Central memory CD4-positive, alpha-beta T cell (primary cell): ENCODE results near the gene UBE2R2.
"Not testable (repeated sequence)": the region's sequence is repeated elsewhere in the genome, so short reads cannot be mapped to it uniquely, and the experiment has no call there.

Source experiments
- DNase-seq: peaks from one replicate; pipeline ENCODE4 v3.0.0; 2022

The UBE2R2 gene

DNA sequence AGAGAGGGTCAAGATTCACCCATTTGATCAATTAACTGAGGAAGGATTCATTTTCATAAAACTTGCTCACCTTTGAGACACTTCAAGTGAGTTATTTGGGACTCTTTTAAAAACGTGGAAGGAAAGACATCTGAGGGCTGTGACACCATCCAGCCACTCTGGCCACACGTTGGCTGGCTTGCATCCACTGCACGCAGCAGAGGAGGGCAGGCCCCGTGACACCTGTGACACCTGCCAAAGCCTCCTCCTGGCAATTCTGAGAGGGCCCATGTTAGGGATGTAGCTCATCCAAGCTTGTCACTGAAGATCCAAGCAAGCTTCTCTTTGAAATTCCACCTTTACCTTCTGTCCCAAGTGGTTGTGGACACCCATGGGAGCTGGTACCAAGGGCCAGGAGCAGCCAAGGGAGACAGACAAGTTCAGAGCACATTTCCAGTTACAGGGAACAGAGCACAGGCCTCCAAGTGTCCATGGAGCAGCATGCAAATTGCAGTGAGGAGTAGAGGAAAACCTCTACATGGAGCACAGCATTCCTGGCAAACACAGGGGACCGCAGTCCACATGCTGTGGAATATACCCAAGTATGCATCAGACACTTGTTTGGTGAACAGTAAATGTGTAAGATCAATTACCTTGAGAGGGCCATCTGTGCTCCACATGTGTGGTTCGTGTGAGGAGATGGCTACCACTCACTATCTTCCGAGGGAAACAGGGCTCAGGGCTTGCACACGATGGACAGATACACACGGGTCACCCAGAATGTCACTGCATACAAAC is 16.8 kb upstream of the UBE2R2 start:
- no peak for DNase-seq

DNA sequence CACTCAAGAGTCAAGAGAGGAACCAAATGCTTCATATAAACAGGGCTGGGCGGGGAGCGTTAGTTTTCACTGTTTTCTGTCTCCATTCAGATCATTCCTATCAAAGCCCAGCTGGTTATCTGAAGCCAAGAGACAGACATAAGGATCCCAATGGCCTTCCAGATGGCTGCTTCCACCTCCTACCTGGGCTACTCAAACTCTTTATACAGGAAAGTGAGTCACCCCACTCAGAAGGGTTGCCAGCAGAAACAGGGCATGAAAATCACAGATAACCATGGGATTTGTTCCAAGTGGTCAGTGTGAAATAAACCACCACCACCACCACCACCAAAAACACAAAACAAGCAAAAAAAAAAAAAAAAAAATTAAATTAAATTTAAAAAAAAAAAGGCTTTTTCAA is 16.1 kb upstream of the UBE2R2 start:
- no peak for DNase-seq

DNA sequence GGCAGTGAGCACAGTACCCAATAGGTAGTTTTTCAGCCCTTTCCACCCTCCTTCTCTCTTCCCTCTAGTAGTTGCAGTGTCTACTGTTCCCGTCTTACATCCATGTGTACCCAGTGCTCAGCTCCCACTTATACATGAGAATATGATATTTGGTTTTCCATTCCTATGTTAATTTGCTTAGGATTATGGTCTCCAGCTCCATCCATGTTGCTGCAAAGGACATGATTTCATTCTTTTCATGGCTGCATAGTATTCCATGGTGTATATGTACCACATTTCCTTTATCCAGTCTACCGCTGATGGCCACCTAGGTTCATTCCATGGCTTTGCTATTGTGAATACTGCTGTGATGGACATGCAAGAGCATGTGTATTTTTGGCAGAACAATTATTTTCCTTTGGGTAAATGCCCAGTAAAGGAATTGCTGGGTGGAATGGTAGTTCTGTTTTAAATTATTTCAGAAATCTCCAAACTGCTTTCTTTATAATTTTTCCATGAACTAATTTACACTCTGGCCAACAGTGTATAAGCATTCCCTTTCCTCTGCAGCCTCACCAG is 14.9 kb upstream of the UBE2R2 start:
- DNase-seq: not testable (repeated sequence)

DNA sequence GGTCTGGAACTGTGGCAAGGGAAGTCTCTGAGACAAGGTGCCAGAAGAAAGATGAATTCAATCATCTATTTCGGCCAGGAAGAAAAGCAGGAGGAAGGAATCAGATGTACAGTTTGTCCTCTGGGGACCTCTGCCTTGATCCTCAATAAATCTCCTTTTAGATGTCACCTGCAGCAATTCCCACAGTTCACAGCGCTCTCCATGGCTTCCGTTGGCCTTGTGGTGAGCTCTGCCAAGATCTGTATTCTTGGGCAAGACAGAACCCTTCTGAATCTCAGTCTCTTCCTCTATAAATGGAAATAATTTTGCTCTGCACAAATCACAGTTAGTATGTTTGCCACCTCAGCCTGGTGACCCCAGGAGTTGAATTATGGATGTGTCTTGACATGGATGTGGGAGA is 12.8 kb upstream of the UBE2R2 start:
- not testable (repeated sequence) for DNase-seq

DNA sequence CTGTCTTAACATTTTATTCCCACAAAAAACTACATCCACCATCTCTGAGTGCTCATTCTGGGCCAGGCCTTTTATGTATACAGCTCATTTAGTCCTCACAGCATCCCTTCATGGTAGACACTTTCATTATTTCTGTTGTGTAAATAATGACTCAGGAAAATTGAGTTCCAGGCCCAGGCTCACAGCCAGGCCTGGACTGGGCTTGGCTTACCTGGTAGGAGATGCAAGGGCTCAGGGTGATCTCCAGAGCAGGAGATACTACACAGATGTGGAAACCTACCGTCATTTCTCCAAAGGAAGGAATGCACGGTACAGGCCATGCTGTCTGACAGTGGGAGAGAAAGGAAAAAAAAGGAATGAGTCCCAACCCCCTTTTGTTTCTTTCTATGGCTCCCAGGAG is 9.8 kb upstream of the UBE2R2 start:
- not testable (repeated sequence) for DNase-seq

DNA sequence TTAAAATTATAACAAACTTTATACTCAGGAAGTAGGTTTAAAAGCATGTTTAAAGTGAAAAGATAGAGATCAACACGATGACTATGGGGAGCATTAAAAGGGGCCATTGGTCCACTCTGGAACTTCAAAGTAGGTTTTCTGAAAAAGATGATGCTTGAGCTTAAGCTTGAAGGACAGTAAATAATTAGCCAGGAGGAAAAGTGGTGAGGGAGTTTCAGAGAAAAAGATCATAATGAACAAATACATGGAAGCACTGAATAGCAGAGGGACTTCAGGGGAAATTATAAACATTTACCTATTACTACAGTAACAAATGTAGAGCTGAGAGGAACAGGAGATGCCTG is 8.0 kb upstream of the UBE2R2 start:
- DNase-seq: not testable (repeated sequence)

DNA sequence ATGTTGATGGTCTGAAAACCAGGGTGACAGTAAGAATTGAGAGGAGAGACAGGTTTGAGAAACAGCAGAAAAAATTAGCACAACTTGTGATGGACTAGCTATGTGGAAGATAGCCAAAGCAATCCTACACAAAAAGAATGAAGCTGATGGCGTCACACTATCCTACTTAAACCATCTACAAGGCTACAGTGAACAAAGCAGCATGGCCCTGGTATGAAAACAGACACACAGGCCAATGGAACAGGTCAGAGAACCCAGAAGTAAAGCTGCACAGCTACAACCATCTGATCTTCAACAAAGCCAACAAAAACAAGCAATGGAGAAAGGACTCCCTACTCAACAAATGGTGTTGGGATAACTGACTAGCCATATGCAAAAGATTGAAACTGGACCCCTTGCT is 7.5 kb upstream of the UBE2R2 start:
- DNase-seq: no peak

DNA sequence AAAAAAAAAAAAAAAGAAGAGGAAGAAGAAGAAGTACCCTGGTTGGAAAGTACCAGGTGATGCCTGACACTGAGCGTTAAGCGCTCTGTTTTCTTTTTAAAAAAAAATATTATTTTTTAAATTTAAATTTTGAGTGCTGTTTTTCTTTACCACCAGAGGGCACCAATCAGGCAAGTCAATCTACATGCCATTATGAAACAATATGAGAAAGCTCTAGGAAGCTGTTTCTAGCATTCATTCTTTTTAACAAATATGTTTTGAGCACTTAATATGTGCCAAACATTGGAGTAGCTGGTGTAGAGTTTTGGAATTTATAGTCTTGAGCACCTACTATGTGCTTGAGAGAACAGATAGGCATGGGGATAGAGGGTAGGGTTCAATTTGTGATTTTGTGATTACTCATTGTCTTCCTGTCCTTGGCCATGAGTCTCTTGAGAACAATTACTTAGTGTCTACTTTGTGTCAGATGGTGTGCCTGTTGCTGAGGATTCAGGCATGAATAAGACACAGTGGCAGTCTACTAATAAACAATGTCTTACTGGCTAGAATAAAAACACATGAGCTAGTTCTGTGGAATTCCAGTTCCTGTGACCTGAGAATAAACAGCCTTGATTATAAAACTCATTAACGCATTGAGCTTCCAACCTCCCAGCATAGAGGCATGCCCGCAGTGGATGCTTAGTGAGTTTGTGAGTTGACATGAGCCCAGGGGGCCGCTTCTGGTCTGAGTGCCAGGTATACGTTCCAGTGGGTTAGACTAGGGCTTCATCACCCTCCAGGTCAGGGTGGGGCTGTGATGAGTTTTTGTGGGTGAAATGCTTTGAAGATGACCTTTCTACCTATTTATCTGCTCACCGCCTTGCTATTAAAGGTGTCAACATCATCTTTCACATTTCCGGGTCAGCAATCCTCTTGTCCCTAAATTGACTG is 3.0 kb upstream of the UBE2R2 start:
- peak; percentile 57 for DNase-seq

DNA sequence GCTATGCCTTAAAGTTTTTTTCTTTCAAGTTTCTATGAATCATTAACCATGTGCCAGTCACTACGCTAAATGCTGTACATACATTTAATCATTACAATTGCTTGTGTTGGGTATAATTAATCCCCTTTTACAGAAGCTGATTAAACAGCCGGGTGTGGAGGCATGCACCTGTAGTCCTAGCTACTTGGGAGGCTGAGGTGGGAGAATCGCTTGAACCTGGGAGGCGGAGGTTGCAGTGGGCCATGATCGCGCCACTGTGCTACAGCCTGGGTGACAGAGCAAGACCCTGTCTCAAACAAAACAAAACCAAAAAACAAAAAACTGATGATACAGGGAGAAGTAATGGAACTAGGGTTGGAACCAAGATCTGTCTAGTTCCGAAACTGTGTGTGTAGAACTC is 1.2 kb upstream of the UBE2R2 start:
- DNase-seq: no peak

DNA sequence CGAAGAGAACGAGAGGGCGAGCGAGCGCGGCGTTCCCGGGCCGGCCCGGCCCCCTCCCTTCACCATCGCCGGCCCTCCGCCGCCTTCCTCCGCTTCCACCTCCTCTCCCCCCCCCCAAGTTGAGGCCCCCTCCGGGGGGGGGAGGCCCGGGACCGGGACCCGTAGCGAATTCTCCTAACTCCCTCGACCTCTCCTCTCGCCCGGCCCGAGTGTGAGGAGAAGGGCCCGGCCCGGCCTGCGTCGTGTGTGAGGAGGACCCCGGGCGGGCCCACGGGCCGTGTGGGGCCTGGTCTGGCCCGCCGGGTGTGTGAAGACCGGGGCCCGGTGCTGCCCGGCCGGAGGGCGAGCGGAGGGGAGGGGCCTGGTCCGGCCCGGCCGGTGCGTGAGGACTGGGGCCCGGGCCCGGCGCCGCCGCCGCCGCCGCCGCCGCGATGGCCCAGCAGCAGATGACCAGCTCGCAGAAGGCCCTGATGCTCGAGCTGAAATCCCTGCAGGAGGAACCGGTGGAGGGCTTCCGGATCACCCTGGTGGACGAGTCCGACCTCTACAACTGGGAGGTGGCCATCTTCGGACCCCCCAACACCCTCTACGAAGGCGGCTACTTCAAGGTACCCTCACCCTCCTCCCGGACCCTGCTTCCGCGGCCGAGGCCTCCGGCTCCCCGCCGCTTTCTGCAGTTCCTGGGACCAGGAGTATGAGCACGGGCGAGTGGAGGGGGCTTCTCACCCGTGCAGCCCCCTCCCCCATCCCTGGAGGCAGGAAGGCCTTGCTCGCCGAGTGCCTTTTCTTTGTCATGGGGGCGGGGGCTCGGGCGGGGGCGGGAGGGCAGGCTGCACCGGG is 587 bp downstream of the UBE2R2 start:
- peak; percentile 54 for DNase-seq

DNA sequence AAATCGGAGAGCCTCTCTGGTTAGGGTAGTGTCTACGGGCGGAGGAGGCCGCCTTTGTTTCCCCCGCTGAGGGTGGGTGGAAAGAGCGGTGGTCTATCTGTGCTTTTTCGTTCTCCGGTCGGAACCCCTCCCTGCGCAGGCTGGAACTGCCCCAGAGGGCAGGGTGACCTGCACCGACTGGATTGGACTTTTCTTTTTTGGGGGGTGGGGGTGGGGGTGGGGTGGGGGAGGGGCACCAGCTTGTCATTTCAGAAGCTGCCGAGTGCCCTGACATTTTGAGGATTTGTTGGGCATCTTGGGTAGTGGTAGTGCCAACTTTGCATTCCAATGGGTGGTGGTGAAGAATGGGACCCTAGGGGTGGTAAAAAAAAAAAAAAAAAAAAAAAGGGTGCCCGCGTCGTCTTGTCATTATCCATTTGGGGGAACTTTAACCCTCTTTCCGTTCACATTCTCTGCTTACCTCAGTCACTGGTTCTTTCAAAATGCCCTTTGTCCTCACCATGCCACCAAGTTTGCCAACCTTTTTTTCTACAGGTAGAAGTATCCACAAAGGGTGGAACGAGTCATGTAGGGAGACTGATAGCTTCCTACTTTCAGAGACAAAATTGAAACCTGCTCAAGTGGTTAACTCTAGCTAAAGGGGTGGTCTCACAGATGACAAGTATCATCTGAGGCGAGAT is 1.3 kb downstream of the UBE2R2 start:
- peak; percentile 3 for DNase-seq

DNA sequence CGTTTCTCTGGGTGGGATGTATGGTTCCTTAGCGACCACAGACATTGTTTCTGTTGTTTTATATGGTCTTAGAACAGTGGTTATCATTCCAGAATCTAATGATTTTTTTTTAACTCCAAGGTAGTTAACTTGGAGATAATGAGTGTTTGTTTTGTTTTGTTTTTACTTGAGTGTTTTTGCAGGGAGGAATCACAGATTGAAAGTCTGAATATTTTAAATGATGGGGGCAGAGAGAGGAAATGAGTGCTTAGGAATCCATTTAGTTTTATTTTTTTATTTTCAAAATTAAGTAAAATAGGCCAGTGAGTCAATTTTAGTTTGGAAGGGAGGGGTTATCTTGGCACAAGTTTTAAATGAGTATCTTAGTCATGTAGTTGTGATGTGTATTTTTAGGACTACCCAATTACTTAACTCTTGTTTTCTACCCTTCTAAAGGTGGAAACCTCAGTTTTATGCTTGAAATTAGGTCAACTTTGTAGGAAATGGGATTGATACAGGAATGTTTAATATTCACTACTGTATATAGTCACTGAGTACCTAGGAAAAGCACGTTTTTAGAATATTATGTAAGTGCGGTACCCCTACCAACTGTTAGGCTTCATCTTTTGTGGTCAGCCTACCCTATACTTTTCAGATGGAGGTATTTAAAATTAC is 2.0 kb downstream of the UBE2R2 start:
- DNase-seq: no peak

DNA sequence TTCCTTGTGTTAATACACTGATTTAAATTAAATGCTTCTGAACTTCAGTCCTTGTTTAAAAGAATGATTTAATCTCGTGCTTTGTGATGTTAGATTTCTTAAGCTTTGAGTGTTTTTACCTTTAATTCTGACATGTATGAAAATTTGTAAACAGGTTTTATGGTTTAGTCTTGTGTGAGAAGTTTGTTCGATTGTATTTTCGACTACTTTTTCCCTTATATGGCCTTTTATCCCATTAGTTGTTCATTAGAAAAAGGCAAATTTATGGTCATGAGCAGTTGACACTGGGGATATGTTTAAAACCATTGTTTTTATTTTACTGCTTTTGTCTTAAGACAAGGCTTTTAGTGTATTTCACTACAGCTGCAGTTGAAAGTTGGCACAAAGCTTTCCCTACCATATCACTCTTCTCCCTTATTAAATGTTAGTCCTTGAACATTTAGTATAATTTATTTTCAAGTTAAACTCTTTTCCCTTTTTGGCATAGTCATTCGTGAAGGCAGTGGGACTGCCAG is 3.3 kb downstream of the UBE2R2 start:
- DNase-seq: no peak

DNA sequence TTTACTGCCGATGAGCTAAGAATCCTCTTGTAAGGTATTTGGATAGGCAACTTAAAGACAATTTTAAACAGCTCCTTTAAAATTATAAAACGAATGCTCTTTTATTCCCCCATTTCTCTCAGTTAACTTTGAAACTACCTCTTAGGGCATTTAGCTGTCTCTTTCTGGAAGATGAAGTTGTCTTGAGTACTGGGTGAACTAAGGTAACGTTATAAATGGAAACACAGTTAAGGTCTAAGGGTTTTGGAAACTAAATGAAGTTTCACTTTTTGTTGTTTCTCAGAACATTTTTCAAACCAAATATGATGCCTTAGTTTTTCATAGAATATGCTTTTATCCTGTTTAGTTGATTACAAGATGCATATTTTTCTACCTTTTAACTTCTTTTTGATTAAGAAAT is 6.8 kb downstream of the UBE2R2 start:
- DNase-seq: no peak

DNA sequence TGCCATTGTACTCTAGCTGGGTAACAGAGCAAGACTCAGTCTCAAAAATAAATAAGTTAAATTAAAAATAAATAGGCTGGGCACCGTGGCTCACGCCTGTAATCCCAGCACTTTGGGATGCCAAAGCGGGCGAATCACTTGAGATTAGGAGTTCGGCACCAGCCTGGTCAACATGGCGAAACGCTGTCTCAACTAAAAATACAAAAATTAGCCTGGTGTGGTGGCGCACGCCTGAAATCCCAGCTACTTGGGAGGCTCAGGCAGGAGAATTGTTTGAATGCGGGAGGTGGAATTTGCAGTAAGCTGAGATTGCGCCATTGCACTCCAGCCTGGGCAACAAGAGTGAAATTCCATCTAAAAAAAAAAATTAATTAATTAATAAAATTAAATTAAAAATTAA is 10.3 kb downstream of the UBE2R2 start:
- not testable (repeated sequence) for DNase-seq

DNA sequence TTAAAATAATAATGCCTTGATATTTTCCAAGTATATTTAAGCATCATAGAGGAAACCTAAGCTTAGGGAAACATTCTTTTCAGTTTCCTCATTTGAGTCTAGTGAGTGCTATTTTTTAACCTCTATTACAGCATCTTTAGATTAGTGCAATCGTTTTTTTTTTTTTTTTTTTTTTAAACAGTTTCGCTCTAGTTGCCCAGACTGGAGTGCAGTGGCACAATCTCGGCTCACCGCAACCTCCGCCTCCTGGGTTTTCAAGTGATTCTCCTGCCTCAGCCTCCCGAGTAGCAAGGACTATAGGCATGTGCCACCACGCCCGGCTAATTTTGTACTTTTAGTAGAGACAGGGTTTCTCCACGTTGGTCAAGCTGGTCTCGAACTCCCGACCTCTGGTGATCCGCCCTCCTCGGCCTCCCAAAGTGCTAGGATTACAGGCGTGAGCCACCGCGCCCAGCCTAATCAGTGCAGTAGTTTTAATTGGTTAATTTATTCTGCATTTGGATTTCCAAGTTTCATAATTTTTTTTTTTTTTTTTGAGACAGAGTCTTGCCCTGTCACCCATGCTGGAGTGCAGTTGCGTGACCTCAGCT is 12.8 kb downstream of the UBE2R2 start:
- DNase-seq: not testable (repeated sequence)

DNA sequence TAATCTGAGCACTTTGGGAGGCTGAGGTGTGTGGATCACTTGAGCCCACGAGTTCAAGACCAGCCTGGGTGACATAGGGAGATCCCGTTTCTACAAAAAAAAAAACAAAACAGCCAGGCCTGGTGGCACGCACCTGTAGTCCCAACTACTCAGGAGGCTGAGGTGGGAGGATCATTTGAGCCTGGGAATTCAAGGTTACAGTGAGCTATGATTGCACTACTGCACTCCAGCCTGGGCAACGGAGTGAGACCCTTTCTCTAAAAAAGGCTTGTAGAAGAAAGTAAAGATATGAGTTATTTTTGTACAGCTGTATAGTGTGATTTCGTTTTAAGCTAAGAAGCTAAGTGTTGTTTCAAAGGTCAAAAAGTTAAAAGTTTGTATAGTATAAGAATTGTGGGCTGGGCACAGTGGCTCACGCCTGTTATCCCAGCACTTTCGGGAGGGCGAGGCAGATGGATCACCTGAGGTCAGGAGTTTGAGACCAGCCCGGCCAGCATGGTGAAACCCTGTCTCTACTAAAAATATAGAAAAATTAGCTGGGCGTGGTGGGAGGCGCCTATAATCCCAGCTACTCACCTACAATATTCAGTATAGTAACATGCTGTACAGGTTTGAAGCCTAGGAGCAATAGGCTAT is 18.8 kb downstream of the UBE2R2 start:
- no peak for DNase-seq

DNA sequence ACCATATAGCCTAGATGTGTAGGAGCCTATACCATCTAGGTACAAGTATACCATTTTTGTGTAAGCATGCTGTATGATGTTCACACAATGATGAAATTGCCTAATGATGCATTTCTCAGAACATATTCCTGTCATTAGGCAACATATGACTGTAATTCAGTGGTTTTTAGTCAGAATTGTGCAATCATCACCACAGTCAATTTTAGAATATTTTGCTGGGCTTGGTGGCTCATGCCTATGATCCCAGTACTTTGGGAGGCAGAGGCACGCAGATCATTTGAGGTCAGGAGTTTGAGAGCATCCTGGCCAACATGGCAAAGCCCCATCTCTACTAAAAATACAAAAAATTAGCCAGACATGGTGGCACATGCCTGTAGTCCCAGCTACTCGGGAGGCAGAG is 19.3 kb downstream of the UBE2R2 start:
- DNase-seq: not testable (repeated sequence)

DNA sequence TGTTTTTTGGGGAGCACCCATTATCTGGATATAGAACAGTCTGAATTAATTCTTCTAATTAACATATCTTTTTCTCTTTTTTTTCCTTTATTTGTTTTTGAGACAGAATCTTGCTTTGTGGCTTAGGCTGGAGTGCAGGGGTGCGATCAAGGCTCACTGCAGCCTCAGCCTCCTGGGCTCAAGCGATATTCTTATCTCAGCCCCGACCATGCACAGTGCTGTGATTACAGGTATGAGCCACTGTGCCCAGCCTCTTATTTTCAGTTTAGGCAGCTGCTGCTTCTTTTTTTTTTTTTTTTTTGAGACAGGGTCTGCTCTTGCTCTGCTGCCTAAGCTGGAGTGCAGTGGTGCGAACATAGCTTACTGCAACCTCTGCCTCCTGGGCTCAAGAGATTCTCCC is 20.2 kb downstream of the UBE2R2 start:
- no peak for DNase-seq

DNA sequence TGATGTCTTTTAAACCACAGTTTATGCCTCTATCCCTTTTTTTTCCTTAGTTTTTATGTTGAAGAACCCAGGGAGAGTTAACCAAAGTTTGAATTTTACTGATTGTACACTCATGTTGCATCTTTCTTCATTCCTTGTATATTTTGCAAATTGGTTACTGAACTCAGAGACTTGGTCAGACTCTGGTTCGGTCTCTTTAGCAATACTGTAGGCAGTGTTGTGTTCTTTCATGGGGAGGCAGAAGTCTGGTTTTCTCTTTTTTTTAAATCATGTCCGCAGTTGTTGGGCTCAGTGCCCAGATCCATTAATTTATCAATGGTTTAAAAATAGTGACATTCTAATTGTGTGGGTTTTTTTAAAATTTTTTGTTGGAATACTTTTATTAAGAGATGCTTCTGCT is 23.4 kb downstream of the UBE2R2 start:
- no peak for DNase-seq
